IMR-90 (cell line): ENCODE results near the gene ERICH2. TPM values are rescaled to one million over a fixed set of nuclear protein-coding genes. Genes with fewer than 3 reads are reported as not detected.

Source experiments
- ATAC-seq: fragments of 200-7000 bp; cut with Tn5 transposase; 2 replicates; pipeline ENCODE4 v1.9.1; 2020; ENCODE audit warnings: low read depth, mild to moderate bottlenecking, moderate library complexity
- BruUV-seq: library from RNA; stranded (reverse); fragments of 400-500 nt; replicated peaks from 2 replicates; lab custom pipeline; 2021; lab: Mats Ljungman, UMichigan
- CTCF ChIA-PET: fragments of 300-600 bp; formaldehyde crosslinking; extraction: SDS; loops from one replicate; lab custom pipeline; 2021; ENCODE audit warnings: antibody characterized with exemption; lab: Yijun Ruan, JAX
- POLR2A ChIA-PET: fragments of 300-600 bp; sonication (Branson Sonifier 250); formaldehyde crosslinking; loops from one replicate; lab custom pipeline; 2022; ENCODE audit warnings: antibody characterized with exemption; ENCODE audit not compliant: unreplicated experiment; lab: Charles Lee
- DNase-seq: peaks from one replicate; pipeline ENCODE4 v3.0.0; 2013
- H2AFZ ChIP-seq: replicated peaks from 2 replicates; pipeline ENCODE3; 2013; ENCODE audit warnings: low read length, mild to moderate bottlenecking; ENCODE audit not compliant: poor library complexity
- H2AK5ac ChIP-seq: 2 replicates; pipeline ENCODE4 v1.6.1; 2013; ENCODE audit warnings: low read depth, low read length, inconsistent platforms
- H2AK9ac ChIP-seq: replicated peaks from 2 replicates; pipeline ENCODE3; 2013; ENCODE audit warnings: mild to moderate bottlenecking, low read depth, low read length, moderate library complexity; ENCODE audit not compliant: poor library complexity
- H2BK120ac ChIP-seq: 2 replicates; pipeline ENCODE4 v1.6.1; 2013; ENCODE audit warnings: low read depth, low read length, inconsistent platforms
- H2BK15ac ChIP-seq: 3 replicates; pipeline ENCODE4 v1.6.1; 2013; ENCODE audit warnings: low read depth, low read length, inconsistent platforms
- H2BK20ac ChIP-seq: 2 replicates; pipeline ENCODE4 v1.6.1; 2013; ENCODE audit warnings: low read depth, mild to moderate bottlenecking, inconsistent platforms, low read length, moderate library complexity
- H2BK5ac ChIP-seq: 2 replicates; pipeline ENCODE4 v1.6.1; 2013; ENCODE audit warnings: mild to moderate bottlenecking, low read depth, low read length, inconsistent platforms; ENCODE audit not compliant: poor library complexity, severe bottlenecking
- H3K14ac ChIP-seq: replicated peaks from 2 replicates; pipeline ENCODE4 v1.6.1; 2013; ENCODE audit warnings: low read depth, low read length, inconsistent platforms
- H3K18ac ChIP-seq: 2 replicates; pipeline ENCODE4 v1.6.1; 2013; ENCODE audit warnings: low read depth, low read length, control low read depth
- H3K23ac ChIP-seq: 2 replicates; pipeline ENCODE4 v1.6.1; 2013; ENCODE audit warnings: low read depth, low read length, inconsistent platforms
- H3K27ac ChIP-seq: 2 replicates; pipeline ENCODE4 v1.5.1; 2013; ENCODE audit warnings: mild to moderate bottlenecking, control low read depth, low read length; ENCODE audit not compliant: insufficient read depth
- H3K27me3 ChIP-seq: 2 replicates; pipeline ENCODE4 v1.6.1; 2013; ENCODE audit warnings: low read length; ENCODE audit not compliant: control insufficient read depth, insufficient read depth
- H3K36me3 ChIP-seq: 2 replicates; pipeline ENCODE4 v1.6.1; 2013; ENCODE audit warnings: low read length, mixed read lengths; ENCODE audit not compliant: control insufficient read depth, insufficient read depth
- H3K4ac ChIP-seq: 2 replicates; pipeline ENCODE4 v1.6.1; 2013; ENCODE audit warnings: low read depth, low read length, inconsistent platforms
- H3K4me1 ChIP-seq: 2 replicates; pipeline ENCODE4 v1.6.1; 2013; ENCODE audit warnings: low read length, mixed read lengths; ENCODE audit not compliant: control insufficient read depth, insufficient read depth
- H3K4me2 ChIP-seq: 2 replicates; pipeline ENCODE4 v1.6.1; 2013; ENCODE audit warnings: low read depth, mild to moderate bottlenecking, control low read depth, low read length, moderate library complexity
- H3K4me3 ChIP-seq: 2 replicates; pipeline ENCODE4 v1.5.1; 2013; ENCODE audit warnings: low read depth, mild to moderate bottlenecking, control low read depth, low read length, moderate library complexity; ENCODE audit not compliant: insufficient read depth
- H3K56ac ChIP-seq: 2 replicates; pipeline ENCODE4 v1.6.1; 2013; ENCODE audit warnings: low read length, inconsistent platforms; ENCODE audit not compliant: insufficient read depth; ENCODE audit errors: extremely low read depth
- H3K79me1 ChIP-seq, 2 experiments: 2 replicates each; pipeline ENCODE4 v1.6.1; 2013; ENCODE audit warnings: low read length in 2 of 2, inconsistent platforms in 1 of 2, low read depth in 1 of 2
- H3K9ac ChIP-seq: 2 replicates; pipeline ENCODE4 v1.6.1; 2013; ENCODE audit warnings: low read depth, low read length, control low read depth
- H3K9me1 ChIP-seq: 2 replicates; pipeline ENCODE4 v1.6.1; 2013; ENCODE audit warnings: low read length, inconsistent platforms; ENCODE audit not compliant: insufficient read depth
- H3K9me3 ChIP-seq: 2 replicates; pipeline ENCODE4 v1.6.1; 2013; ENCODE audit warnings: low read length; ENCODE audit not compliant: control insufficient read depth, insufficient read depth
- H4K20me1 ChIP-seq: 2 replicates; pipeline ENCODE4 v1.6.1; 2013; ENCODE audit warnings: low read length, inconsistent platforms; ENCODE audit not compliant: insufficient read depth
- H4K5ac ChIP-seq: 2 replicates; pipeline ENCODE4 v1.6.1; 2013; ENCODE audit warnings: mild to moderate bottlenecking, low read depth, low read length, control low read depth
- H4K8ac ChIP-seq, 2 experiments: 2 replicates each; pipeline ENCODE4 v1.6.1; 2013; ENCODE audit warnings: low read depth in 2 of 2, low read length in 2 of 2, control low read depth in 1 of 2, inconsistent platforms in 1 of 2
- H4K91ac ChIP-seq: 2 replicates; pipeline ENCODE4 v1.6.1; 2013; ENCODE audit warnings: low read depth, low read length, inconsistent platforms; ENCODE audit not compliant: insufficient read depth
- BHLHE40 ChIP-seq: fragments of 150-350 bp; IDR thresholded peaks from 2 replicates; pipeline ENCODE4 v1.6.1; 2016; ENCODE audit warnings: mild to moderate bottlenecking, low read depth, low read length
- CEBPB ChIP-seq: IDR thresholded peaks from 2 replicates; pipeline ENCODE4 v1.6.1; 2012; ENCODE audit warnings: low read depth, low read length, improper control_type of control experiment
- CHD1 ChIP-seq: IDR thresholded peaks from 2 replicates; pipeline ENCODE4 v1.6.1; 2012; ENCODE audit warnings: low read depth, low read length, improper control_type of control experiment
- FOS ChIP-seq: fragments of 150-350 bp; IDR thresholded peaks from 2 replicates; pipeline ENCODE4 v1.6.1; 2016; ENCODE audit warnings: low read depth, low read length
- MAFK ChIP-seq: IDR thresholded peaks from 2 replicates; pipeline ENCODE4 v1.6.1; 2012; ENCODE audit warnings: low read depth, low read length, improper control_type of control experiment
- POLR2A ChIP-seq: IDR thresholded peaks from 2 replicates; pipeline ENCODE4 v1.6.1; 2012; ENCODE audit warnings: mild to moderate bottlenecking, low read depth, low read length
- RAD21 ChIP-seq: IDR thresholded peaks from 2 replicates; pipeline ENCODE4 v1.6.1; 2012; ENCODE audit warnings: low read length, improper control_type of control experiment
- RCOR1 ChIP-seq: IDR thresholded peaks from 2 replicates; pipeline ENCODE4 v1.6.1; 2012; ENCODE audit warnings: mild to moderate bottlenecking, low read length, improper control_type of control experiment; ENCODE audit not compliant: insufficient replicate concordance
- RFX5 ChIP-seq: IDR thresholded peaks from 2 replicates; pipeline ENCODE4 v1.8.0; 2012; ENCODE audit warnings: low read depth, mild to moderate bottlenecking, low read length, moderate library complexity
- dilution Hi-C: fragments of 300-500 bp; cut with HindIII; formaldehyde crosslinking; loops from one replicate; pipeline ENCODE4 v1.14.3; 2018; ENCODE audit warnings: low sequenced_read_pairs; ENCODE audit not compliant: unreplicated experiment
- in situ Hi-C: fragments of 300-500 bp; cut with MboI; formaldehyde crosslinking; loops from 3 replicates; pipeline ENCODE4 v1.14.3; 2019; ENCODE audit warnings: low sequenced_read_pairs, inconsistent platforms, mixed read lengths
- intact Hi-C: fragments of 100-400 bp; cut with micrococcal nuclease; formaldehyde crosslinking; loops from 2 replicates; pipeline ENCODE4 v1.10.0; 2022
- polyA plus RNA-seq, 3 experiments: library from polyadenylated mRNA; depleted of rRNA; stranded (reverse); fragments of >200 nt; gene quantifications; 2 replicates each; pipeline ENCODE4 v1.2.3, GENCODE V29; 2012; ENCODE audit warnings: low replicate concordance in 1 of 3
- total RNA-seq: library from RNA; depleted of rRNA; stranded (reverse); fragments of >200 nt; gene quantifications from 2 replicates; pipeline ENCODE4 v1.2.3, GENCODE V29; 2012
- TF ChIP-seq, protein P1 (sequence below): fragments of 150-350 bp; IDR thresholded peaks from 2 replicates; pipeline ENCODE4 v1.6.1; 2016; ENCODE audit warnings: low read depth, mild to moderate bottlenecking, low read length, moderate library complexity, borderline replicate concordance
- TF ChIP-seq, protein P2 (sequence below): fragments of 150-350 bp; IDR thresholded peaks from 2 replicates; pipeline ENCODE4 v1.6.1; 2017; ENCODE audit warnings: mild to moderate bottlenecking, antibody characterized with exemption, low read length, low read depth

ERICH2 gene
- total and polyA plus RNA-seq, 2 of the 4 experiments (the other 2 are of a cell fraction), result not detected

DNA sequence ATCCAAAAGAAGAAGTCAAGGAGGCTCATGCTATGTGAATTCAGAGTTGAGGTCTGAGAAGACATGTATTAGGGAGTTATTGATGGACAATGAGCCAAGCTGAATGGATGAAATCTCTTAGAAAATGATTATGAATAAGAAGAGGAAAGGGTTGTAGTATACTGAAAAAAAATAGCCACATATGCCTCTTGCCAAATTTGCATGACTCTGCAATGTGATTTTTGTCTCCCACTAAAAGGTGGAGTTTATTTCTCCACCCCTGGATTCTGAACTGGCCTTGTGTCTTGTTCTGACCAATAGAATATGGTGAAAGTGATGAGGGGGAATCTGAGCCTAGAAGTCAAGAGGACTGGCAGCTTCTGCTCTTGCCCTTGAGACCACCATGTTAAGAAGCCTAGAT is 8.6 kb upstream of the ERICH2 start:
- no peak overlapping the region for H4K8ac ChIP-seq
- ChIA-PET CTCF (interaction anchor here (0.6 kb wide), 1 partner anchor 1403 kb away, joined by 3 read pairs; no protein-coding TSS in a partner anchor), POLR2A (no interaction called here)
- H3K36me3 ChIP-seq, result no peaks in the 10 kb centered on the region
- H3K9me3 ChIP-seq, result no peaks in the 10 kb centered on the region
- no peak overlapping the region for H2BK120ac ChIP-seq
- no peak for ATAC-seq
- no peak overlapping the region for H3K23ac ChIP-seq
- H2BK20ac ChIP-seq, result no peak overlapping the region
- no peaks in the 10 kb centered on the region for H3K4me1 ChIP-seq
- H3K18ac ChIP-seq, result no peak overlapping the region
- no peak overlapping the region for H4K5ac ChIP-seq
- no peak for TF ChIP-seq RCOR1
- TF ChIP-seq, protein P1, sequence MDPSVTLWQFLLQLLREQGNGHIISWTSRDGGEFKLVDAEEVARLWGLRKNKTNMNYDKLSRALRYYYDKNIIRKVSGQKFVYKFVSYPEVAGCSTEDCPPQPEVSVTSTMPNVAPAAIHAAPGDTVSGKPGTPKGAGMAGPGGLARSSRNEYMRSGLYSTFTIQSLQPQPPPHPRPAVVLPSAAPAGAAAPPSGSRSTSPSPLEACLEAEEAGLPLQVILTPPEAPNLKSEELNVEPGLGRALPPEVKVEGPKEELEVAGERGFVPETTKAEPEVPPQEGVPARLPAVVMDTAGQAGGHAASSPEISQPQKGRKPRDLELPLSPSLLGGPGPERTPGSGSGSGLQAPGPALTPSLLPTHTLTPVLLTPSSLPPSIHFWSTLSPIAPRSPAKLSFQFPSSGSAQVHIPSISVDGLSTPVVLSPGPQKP, result no peak
- no peak for TF ChIP-seq POLR2A
- no peak for TF ChIP-seq BHLHE40
- no peak for TF ChIP-seq CHD1
- no peak for TF ChIP-seq RFX5
- no peak for TF ChIP-seq FOS
- TF ChIP-seq, protein P2, sequence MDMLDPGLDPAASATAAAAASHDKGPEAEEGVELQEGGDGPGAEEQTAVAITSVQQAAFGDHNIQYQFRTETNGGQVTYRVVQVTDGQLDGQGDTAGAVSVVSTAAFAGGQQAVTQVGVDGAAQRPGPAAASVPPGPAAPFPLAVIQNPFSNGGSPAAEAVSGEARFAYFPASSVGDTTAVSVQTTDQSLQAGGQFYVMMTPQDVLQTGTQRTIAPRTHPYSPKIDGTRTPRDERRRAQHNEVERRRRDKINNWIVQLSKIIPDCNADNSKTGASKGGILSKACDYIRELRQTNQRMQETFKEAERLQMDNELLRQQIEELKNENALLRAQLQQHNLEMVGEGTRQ, result no peak
- TF ChIP-seq MAFK, result no peak
- TF ChIP-seq RAD21, result no peak
- no peak for TF ChIP-seq CEBPB
- no peak overlapping the region for H3K4me3 ChIP-seq
- no peak overlapping the region for H2AFZ ChIP-seq
- H2BK5ac ChIP-seq, result no peak overlapping the region
- no peaks in the 10 kb centered on the region for H3K79me1 ChIP-seq
- no TSS peak for BruUV-seq
- no peak overlapping the region for H3K9ac ChIP-seq
- in situ Hi-C loops (no loop called here), dilution Hi-C loops (no loop called here), intact Hi-C loops (no loop called here)
- H2BK15ac ChIP-seq, result no peak overlapping the region
- H3K27ac ChIP-seq, result no peak overlapping the region
- H3K4ac ChIP-seq, result no peak overlapping the region
- no peak overlapping the region for H3K56ac ChIP-seq
- no peak for DNase-seq
- H3K14ac ChIP-seq, result no peak overlapping the region
- H4K20me1 ChIP-seq, result no peaks in the 10 kb centered on the region
- H3K4me2 ChIP-seq, result no peak overlapping the region
- no peak overlapping the region for H2AK5ac ChIP-seq
- no peaks in the 10 kb centered on the region for H3K9me1 ChIP-seq
- H3K27me3 ChIP-seq, result no peaks in the 10 kb centered on the region
- no peak overlapping the region for H4K91ac ChIP-seq
- no peak overlapping the region for H2AK9ac ChIP-seq
